Measurements from ENCODE around the gene CARM1.

- TF ChIP-seq CTCF (conservative IDR thresholded peaks at IDR 0.05; ENCODE audit: low read depth, low read length) (peak; percentile 49), EZH2phosphoT487 (IDR thresholded peaks at IDR 0.05; ENCODE audit: borderline replicate concordance, low read length) (no peak)
Observed at GRCh38 chr19:10870955-10871603, at the start of gene CARM1.
